ENCODE results near the gene RNF169.

DNA sequence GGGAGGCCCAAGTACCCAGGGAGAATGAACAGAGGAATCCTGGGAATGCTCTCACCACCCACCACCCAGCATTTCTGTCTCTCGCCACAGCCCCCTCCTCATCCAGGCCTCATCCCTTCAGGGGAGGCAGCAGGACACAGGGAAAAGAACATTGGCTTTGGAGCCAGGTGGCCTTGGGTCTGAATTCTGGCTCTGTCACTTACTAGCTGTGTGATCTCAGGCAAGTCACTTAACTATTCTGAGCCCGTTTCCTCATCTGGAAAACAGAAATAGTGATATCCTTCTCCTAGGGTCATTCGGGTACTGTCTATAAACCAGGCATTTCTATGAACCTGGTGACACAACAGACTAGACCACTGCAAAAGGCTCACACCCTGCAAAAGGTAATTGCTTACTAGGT is 39.5 kb upstream of the RNF169 start:
- TF ChIP-seq, protein P1, sequence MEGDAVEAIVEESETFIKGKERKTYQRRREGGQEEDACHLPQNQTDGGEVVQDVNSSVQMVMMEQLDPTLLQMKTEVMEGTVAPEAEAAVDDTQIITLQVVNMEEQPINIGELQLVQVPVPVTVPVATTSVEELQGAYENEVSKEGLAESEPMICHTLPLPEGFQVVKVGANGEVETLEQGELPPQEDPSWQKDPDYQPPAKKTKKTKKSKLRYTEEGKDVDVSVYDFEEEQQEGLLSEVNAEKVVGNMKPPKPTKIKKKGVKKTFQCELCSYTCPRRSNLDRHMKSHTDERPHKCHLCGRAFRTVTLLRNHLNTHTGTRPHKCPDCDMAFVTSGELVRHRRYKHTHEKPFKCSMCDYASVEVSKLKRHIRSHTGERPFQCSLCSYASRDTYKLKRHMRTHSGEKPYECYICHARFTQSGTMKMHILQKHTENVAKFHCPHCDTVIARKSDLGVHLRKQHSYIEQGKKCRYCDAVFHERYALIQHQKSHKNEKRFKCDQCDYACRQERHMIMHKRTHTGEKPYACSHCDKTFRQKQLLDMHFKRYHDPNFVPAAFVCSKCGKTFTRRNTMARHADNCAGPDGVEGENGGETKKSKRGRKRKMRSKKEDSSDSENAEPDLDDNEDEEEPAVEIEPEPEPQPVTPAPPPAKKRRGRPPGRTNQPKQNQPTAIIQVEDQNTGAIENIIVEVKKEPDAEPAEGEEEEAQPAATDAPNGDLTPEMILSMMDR (IDR thresholded peaks at IDR 0.05), result no peak
- TF ChIP-seq EP300 (IDR thresholded peaks at IDR 0.05), result no peak
- no peak for TF ChIP-seq POLR2AphosphoS5 (IDR thresholded peaks at IDR 0.05)
